HG03135 (cell line): ENCODE measurements around the gene GPR62.

Source experiments
- ATAC-seq: cut with Tn5 transposase; IDR thresholded peaks from one replicate; pipeline ENCODE4 v1.9.1; 2021; ENCODE audit warnings: mild to moderate bottlenecking, moderate library complexity; ENCODE audit not compliant: unreplicated experiment

Gene GPR62

GRCh38 chr3:51937611-51938450 is 17.4 kb upstream of the GPR62 start:
- no peak for ATAC-seq

- ATAC-seq, result no peak
Observed at GRCh38 chr3:51938780-51939425, 16.3 kb upstream of the GPR62 start.

- no peak for ATAC-seq
Observed at GRCh38 chr3:51940648-51941462, 14.3 kb upstream of the GPR62 start.

GRCh38 chr3:51941463-51941797 is 13.8 kb upstream of the GPR62 start:
- ATAC-seq, result no peak

GRCh38 chr3:51941798-51942602 is 13.2 kb upstream of the GPR62 start, which contains the start of the genes PARP3 and RRP9:
Gene PARP3 (plus strand): TSS chr3:51942363. CDS start chr3:51943356, 993 bp downstream.
Gene RRP9 (minus strand): TSS chr3:51941904. CDS start chr3:51941867, 37 bp downstream.
- ATAC-seq, result peak; percentile 88

- ATAC-seq, result no peak
Observed at GRCh38 chr3:51942603-51943450, 12.4 kb upstream of the GPR62 start.

GRCh38 chr3:51943451-51944391 is 11.5 kb upstream of the GPR62 start:
- no peak for ATAC-seq

GRCh38 chr3:51944451-51945021 is 10.6 kb upstream of the GPR62 start:
- ATAC-seq, result no peak

GRCh38 chr3:51945031-51945840 is 9.9 kb upstream of the GPR62 start:
- ATAC-seq, result no peak

GRCh38 chr3:51945926-51946705 is 9.1 kb upstream of the GPR62 start:
- no peak for ATAC-seq

GRCh38 chr3:51946796-51947195 is 8.4 kb upstream of the GPR62 start:
- no peak for ATAC-seq

GRCh38 chr3:51947215-51947900 is 7.8 kb upstream of the GPR62 start:
- ATAC-seq, result no peak

GRCh38 chr3:51948016-51948580 is 7.1 kb upstream of the GPR62 start:
- no peak for ATAC-seq

- ATAC-seq, result no peak
Observed at GRCh38 chr3:51949121-51949520, 6.1 kb upstream of the GPR62 start.

GRCh38 chr3:51950899-51951298 is 4.3 kb upstream of the GPR62 start:
- no peak for ATAC-seq

- ATAC-seq, result no peak
Observed at GRCh38 chr3:51953445-51953844, 1.7 kb upstream of the GPR62 start.
